G401.6 (cell line): ENCODE data around the gene CTNNBIP1.

ENCODE experiments used
- FAIRE-seq: peaks from 2 replicates; lab custom pipeline; 2012; peaks lifted over from hg19 to GRCh38; lab: Jason Lieb, UNC

CTNNBIP1 gene

DNA sequence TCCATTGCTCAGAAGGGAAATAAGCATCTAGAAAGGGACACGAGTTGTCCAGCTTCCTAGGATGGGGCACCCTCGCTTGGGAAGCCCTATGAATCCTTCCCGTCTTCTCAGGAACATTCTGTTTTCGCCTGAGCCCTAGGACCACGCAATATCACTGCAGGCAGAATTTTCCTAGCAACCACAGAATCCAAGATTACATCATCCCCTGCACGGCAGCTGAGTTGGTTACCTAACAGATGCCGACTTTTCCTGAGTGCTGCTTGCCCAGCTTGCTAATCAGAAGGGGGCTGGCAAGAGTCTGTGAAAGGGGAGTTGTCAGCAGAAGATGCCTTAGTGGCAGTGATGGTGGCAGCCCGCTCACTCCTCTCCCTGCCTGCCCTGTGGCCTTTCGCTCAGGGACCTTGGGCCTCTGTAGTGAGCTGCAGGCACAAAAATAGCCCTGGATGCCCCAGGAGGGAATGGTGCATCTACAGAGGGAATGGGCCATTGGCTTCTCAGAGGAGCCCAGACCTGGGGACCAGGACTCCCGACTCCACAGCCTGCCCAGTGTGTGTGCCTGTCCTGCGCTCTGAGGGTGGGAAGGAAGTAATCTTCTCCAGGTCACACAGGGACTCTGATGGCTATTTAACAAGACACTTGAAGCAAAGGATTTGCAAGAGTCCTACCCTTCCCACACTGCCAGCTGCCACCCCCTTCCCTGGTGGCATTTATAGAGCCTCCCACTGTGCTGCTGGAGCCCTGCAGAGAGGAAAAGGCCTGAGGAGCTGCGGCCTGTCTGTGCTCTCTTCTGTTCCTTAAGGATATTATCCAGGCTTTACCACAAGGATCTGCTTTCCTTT, 57.4 kb downstream of the CTNNBIP1 start:
- FAIRE-seq: no peak

DNA sequence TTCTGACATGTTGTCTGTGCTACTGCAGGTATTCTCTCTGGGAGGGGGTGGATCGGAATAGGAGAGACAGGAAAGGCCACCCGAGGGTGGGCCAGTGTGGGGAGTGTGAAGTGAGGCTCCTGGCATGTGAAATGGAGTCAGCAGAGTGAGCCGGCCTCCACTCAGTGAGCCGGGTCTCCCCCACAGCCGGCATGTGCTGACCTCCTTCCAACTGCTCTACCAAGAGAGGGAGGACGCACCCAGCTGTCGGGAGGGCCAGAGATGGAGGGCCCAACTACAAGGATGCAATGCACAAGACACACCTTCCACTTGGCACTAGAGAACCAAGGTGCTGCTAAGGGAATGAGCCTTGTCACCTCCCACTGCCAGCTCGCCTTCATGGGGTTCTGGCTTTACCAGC, 58.1 kb downstream of the CTNNBIP1 start:
- FAIRE-seq: no peak

DNA sequence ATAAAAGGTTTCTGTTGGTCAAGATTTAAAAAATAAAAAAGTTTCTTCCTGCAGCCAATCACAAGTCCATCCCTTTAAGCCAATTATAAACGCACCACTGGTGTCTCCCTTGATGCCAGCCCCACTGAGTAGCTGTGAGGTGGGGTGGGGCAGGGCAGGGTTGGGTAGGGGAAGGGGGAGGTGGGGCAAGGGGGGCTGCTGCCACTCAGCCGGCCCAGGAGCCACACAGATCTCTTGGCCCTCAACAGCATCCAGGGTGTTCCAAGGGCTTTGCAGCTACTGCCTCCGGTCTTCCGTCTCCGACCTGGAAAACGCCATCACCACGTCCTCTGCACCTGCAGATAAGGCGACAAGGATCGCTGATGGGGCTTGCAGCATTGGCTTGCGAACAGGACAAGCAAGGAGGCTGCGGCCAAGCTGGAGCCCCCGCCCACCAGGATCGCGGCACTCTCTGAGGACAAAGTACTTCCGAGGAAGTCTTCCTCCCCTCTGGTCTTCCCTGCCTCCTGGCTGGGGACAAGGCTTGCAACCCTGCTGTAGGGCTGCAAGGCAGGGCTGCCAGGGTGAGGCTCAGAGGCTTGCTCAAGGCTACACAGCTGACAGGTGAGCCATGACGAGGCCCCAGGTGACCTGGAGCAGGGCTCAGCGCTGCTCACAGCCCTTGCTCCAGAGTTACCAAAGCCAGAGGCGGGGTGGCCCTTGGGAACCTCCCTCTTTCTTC, 59.5 kb downstream of the CTNNBIP1 start:
- no peak for FAIRE-seq

DNA sequence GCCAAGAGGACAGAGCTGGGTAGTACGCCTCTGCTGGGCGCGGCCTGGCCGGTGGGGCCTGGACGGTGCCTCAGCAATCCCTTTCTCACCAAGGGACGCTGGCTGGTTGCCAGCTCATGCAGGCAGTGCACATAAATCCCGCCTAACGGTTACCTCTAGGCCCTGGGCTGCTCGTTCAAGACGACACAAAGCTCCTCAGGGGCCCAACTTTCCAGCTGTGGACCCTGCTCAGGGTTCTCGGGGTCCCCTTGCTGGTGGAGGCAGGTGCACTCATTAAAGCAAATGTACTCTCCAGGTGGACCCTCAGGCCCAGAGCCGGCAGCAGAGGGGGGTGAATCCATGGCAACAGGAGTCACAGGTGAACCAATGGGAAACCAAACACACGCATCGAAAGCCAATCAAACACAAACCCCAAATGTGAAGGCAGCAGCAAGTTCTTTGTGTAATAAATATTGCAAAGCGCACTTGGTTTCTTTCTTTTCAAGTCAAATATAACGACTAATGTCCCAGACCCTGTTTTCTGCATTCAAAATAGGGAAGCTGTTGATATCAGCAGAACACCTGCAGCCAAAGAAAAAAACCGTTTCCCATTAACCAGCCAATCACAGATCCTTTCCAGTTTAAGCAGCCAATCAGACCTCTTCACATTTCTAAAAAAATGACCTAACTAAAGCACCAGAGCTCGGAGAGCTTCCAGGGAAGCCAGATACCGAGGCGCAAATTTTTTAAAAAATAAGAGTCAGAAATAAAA, 60.2 kb downstream of the CTNNBIP1 start:
- FAIRE-seq: no peak

DNA sequence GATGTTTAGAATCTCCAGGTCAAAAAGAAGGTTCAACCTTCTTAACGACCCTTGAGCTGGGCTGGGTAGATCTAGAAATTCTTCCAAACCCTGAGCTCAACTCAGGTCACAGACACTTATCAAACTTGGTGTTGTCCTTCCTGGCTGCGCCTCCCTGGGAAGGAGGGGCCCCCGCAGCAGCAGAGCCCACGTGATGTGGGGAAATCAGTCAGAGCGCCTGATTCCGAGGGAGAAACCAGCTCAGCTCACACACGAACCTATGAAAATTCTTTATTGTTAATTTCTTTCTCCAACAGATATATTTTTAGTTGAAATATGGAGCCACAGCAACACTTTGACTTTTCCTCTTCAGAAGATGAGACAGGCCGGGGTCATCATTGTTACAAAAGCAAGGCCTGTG, 62.0 kb downstream of the CTNNBIP1 start:
- no peak for FAIRE-seq

DNA sequence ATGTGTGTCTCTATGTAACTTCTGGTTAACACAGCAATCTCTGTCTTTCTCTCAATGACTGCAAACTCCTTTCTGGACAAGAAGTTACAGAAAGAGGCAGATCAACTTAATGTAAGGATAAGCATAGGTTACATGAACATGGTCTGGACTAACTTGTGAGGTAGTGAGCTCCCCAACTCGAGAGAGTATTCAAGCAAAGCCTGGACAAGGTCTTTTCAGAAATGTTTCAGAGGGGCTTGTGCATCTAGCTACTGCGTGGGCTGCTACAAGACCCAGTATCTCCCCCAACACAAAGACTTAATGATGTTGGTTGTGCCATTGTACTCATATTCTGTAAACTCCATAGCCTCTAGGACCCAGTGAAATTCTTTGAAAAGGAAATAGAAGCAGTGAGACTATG, 62.8 kb downstream of the CTNNBIP1 start:
- no peak for FAIRE-seq

DNA sequence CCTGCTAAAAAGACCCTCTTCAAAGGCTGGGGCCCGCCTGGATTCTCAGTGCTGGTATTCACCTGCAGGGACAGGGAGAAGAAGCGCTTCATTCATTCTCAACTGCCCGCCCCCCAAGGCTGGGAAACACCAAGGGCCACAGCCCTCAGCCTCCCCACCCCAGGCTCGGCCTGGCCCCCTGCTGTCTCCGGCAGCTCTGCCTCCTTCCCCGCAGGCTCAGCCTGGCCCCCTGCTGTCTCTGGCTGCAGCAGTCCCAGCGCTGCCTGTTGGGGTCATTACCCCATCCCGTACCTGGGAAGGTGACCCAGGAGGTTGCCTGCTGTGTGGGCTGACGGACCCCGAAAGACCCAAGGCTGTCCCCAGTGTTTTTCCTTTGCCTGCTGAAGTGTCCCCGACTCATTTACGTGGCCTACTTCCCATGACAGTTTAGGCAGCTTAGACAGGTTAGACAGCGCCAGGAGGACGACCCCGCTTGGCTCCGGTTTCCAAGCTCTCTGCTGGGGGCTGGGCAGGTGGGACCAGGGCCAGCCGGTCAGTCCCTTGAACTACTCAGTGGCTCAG, 63.4 kb downstream of the CTNNBIP1 start:
- no peak for FAIRE-seq

DNA sequence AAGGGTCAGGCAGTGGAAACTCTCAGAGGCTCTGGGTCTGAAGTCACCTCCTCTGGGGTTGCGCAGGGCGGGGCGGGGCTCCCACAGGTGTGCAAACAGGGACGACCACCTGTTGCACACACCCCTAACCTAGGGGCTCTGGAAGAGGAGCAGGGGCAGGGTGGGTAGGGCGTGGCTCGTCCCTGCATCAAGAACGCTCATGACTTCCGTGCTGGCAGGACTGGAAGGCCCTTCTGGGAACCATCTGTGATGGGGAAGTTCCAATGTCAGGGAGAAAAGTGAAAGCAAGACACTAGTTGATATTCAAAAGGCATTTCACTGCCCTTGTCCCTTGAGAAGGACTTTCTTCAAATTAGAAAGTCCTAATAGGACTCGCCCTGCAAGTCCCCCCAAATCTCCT, 64.2 kb downstream of the CTNNBIP1 start:
- no peak for FAIRE-seq

DNA sequence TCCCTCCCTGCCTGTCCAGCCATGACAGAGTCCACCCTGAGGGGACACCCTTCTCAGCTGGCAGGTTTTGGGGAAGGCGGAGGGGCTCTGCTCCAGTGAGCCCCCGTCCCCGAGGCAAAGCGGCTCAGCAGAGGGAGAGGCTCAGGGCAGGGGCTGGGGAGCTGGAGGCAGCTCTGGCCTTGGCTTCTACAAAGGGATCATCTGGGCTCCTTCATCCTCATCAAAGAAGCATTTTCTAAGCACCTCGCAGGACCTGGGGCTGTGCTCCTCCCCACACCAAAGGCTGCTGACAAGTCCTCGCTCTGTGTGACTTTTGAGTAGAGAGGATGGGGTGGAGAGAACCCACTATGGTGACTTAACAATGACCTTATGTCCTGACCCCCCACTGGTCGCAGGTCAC, 65.3 kb downstream of the CTNNBIP1 start:
- no peak for FAIRE-seq

DNA sequence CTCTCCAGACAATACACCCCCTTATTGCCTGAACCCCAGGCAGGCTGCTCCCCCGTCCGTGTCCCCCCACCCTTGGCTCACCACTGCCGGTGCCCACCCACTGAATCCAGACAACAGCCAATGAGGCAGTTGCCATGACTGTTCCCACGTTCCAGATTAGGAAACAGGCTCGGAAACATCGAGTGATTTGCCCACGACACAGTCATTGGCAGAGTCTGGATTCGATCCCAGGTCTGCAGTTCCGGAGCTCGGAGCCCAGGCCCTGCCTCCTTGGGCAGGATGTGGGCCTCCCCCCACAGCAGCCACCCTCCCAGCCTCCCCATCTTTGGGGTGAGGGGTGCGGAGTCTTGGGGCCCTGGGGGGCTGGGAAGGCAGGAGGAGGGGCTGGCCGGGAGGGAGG, 66.0 kb downstream of the CTNNBIP1 start:
- no peak for FAIRE-seq

DNA sequence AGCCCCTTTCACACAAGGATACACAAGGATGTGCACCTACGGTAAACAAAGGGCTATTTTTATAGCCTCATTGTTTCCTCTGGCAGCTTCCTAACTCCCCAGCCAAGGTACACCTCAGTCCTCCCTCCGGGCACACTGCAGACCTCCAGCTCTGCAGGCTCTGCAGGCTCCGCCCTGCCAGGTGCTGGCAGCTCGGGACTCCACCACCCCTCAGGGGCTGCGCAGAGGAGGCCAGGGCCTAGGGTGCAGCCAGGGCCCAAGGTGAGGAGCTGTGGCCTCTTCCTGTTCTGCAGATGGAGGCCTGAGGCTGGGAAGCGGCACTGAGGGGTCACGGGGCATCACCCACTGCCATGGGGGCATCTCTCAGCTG, 66.5 kb downstream of the CTNNBIP1 start:
- no peak for FAIRE-seq

DNA sequence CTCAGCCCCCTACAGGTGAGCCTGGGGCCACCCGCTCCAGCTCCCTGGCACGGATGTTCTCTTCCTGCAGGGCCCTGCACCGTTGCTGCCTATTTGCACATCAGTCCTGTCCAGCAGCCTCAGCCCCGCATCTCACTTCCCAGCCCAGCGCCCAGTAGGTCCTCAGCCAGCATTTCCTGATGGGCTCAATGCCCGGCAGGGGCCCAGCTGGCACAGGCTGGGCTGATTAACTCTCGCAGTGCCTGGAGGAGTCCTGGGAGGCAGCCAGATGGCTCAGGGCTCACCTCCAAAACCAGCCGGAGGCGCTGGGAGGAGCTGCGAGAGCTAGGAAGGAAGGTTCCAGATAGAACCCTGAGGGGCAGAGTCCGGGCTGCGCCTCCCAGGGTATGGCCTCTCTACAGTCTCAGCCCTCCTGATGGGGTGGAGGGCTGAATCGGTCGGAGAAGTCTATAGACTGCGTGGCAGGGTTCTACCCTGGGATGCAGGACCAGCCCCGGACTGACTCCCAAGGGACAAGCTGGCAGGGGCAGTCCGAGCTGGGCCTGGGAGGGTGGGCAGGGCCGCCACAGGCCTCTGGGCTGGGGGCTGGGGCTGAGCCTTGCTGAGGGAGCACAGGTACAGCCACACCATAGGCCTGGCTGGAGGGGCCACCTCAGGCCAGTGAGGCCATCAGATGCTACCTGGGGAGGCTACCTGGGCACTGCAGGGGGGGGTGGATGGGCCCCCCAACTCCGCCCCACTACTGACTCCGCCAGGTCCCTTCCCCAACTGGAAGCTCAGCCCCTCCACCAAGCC, 67.1 kb downstream of the CTNNBIP1 start:
- FAIRE-seq: no peak

DNA sequence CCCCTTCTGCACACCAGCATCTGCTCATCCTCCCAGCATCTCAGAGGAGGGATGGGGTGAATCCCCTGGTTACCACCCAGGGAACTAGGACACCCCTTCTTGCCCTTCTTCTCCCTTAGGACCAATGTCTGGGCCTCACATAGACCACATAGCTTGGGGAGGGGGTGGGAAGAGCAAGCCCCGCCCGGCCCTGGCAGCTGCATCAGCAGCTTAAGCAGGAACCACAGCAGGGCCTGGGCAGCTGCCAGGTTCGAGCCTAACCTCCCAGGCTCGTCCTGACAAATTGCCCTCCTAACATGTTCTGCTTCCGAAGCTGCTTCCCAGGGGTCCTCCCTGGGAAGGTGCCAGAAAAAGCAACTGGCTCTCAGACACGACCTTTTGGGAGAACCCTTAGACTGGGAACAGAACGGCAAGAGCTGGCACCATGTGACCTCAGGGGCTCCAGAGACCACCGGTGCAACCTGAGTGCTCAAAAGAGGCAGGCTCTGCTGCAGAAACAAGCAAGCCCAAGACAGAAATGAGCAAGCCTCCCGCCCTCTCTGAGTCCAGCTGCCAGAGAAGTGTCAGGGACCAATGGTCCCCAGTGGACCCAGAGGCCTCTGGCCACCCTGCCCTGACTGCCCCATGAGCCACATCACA, 67.9 kb downstream of the CTNNBIP1 start:
- FAIRE-seq: no peak

DNA sequence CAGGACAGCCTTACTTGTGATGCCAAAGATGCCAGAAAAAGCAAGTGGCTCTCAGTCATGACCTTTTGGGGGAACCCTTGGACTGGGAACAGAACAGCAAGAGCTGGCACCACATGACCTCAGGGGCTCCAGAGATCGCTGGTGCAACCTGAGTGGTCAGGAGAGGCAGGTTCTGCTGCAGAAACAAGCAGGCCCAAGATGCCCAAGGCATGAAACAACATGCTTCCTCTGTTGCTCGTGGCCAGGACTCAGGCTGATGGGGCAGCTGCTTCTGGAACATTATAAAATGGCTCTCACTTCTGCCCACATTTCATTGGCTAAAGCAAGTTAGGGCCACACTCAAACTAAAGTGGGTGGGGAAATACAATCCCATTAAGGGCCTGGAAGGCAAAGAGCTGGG, 68.6 kb downstream of the CTNNBIP1 start:
- FAIRE-seq: no peak

DNA sequence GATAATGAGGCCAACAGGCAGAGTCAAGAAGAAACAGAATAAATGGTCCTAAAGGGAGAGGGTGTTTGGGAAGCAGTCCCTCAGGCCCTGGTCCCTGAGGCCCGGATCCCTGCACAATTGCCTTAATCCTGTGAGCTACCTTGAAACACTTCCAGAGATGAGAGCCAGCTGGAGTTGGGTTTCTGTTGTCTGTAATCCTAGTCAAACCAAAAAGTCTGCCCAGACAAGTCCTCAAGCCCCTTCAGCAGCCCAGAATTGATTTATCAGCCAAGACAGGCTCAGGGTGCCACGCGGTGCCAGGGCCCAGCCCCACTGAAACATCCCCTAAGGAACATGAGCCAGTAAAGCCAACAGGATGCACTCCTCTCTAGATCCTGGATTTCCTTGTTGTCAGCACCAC, 69.9 kb downstream of the CTNNBIP1 start:
- FAIRE-seq: no peak

DNA sequence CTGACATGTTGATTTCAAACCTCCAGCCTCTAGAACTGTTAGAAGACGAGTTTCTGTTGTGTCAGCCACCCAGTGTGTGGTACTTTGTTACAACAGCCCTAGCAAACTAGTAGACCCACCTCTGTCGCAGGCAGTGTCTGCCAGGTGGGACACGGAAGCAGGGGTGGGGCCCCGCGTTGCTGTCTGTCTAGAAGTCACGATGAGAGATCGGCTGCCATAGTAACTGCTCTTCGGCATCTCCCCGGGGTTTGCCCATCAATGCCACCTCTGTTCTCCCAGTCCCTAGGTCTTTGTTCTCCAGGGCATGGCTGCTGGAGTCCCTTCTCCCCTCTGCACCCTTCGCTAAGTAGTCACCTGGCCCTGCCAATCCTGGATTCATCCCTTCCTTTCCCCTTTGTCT, 71.1 kb downstream of the CTNNBIP1 start:
- no peak for FAIRE-seq

DNA sequence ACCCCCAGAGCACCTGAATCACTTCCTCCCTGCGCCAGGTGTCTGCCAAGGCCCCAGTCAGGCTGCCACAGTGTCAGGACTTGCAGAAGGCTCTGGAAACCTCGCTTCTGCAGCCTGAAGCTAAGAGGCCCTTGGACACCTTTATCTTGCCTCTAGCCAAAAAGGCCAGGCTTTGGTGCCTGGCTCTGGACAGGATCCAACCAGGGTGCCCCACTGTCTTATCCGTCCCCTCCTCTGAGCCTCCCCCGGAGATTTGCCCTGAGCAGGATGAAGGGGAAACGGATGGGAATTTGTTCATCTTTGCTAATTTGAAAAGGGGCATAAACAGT, 73.5 kb downstream of the CTNNBIP1 start:
- FAIRE-seq: no peak

DNA sequence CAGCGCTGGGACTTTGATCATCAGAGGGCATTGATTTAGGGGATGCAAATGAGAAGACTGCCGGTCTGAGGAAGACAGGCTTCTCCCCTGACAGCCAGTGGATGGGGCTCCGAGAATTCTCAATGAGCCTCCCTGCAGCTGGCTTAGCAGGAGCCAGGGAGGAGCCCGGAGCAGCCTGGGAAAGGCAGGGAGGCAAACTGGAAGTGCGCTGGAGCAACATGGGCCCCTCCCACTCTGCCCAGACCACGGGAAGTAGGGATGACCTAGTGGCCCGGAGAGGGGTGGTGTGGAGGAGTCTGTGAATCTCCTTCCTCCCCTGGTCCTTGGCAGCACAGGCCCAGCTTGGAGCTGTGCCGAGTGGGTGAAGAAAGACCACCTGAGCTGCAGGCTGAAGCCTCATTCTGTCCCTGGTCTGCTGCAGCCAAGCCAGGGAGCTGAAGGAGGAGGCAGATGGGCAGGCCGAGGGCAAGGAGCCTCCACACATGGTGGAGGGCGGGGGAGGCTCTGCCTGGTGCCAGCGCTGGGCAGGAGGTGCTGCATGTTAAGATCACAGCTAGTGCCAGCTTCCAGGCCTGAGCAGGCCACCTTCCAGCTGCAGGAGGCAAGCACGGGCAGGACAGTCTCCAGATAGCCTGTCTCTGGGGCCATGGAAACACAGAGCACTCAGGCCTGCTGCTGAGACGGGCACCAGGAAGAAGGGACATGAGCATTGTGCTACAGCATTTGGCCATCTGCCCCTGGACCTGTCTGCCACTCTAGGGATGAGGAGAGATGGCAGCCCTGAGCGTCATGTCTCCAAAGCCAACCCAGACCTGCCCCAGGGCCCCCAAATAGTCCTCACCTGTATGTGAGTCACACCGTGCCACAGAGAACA, 74.1 kb downstream of the CTNNBIP1 start:
- no peak for FAIRE-seq

DNA sequence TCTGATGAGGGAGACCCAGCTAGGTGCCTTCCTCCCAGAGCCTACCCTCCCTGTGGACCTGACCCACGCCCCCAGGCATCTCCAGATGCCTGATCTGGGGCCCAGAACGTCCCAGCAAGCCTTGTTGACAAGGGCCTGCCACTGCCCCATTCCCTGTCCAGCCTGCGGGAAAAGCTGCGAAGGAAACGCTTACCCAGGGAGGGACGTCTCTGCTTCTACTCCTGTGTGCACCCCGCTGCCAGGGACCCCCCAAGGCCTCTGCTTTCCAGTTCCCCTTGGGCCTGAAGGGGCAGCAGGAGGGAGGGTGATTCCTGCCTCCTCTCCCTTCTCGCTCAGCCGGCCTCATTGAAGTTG, 74.7 kb downstream of the CTNNBIP1 start:
- no peak for FAIRE-seq

DNA sequence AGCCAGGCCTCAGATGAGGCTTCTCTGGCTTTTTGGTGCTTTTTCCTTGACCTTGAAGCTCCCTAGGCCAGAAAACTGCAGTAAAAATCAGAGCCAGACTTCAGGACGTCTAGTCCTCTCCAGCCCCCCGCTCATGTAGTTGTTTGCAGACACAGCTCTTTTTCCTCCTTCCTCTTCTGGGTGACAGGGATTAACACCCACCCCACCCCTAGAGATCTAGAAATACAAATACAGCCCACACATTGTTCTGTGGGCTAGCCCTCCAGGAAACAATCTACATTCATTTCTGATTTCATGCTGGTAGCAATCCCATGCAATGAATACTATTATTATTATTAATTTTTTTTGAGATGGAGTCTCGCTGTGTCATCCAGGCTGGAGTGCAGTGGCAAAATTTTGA, 76.4 kb downstream of the CTNNBIP1 start:
- no peak for FAIRE-seq
